ENCODE data around the gene ART5. TPM values are rescaled to one million over a fixed set of nuclear protein-coding genes. Genes with fewer than 3 reads are reported as not detected.

Gene ART5
- total RNA-seq, 1 experiment from 2014 or later: 7.9 TPM

- Mint-ChIP-seq H3K36me3 (ENCODE audit: insufficient read depth in 1 of 3, low read depth in 3 of 3) (peaks cover 48 to 89% (median 82%) of the 10 kb centered on the region in 3 experiments), H3K27me3 (ENCODE audit: low read depth) (no peaks in the 10 kb centered on the region), H3K27ac (0 out of 7 replicates have a peak overlapping the region, but pooled peaks of 1 of the 3 experiments have one; percentile 41), H3K4me3 (no peak overlapping the region), H3K9me3 (no peaks in the 10 kb centered on the region), H3K4me1 (no peaks in the 10 kb centered on the region)
- Histone ChIP-seq H3K4ac (ENCODE audit: low read depth, low read length) (no peak overlapping the region), H3K14ac (ENCODE audit: insufficient read depth, low read length) (no peak overlapping the region), H3K4me2 (ENCODE audit: insufficient read depth, insufficient read length, low read length) (no peak overlapping the region), H3K9ac (ENCODE audit: extremely low read depth, insufficient read length, low read length) (no peak overlapping the region), H3K79me1 (ENCODE audit: insufficient read depth, low read depth, low read length, poor library complexity, severe bottlenecking) (no peaks in the 10 kb centered on the region), H2AK5ac (ENCODE audit: insufficient read length, low read length) (no peak overlapping the region), H3K23me2 (ENCODE audit: insufficient read length, low read depth, low read length, poor library complexity, severe bottlenecking) (no peaks in the 10 kb centered on the region), H2BK15ac (ENCODE audit: low read depth, low read length) (no peak overlapping the region), H2BK12ac (ENCODE audit: insufficient read length, low read depth, low read length) (no peak overlapping the region), H3K18ac (ENCODE audit: insufficient read length, low read depth, low read length) (no peak overlapping the region), H2BK120ac (ENCODE audit: low read depth, low read length, poor library complexity, severe bottlenecking) (no peak overlapping the region), H2BK20ac (ENCODE audit: low read depth, low read length, poor library complexity, severe bottlenecking) (no peak overlapping the region), H3K27me3 (ENCODE audit: insufficient read depth, low read length) (no peaks in the 10 kb centered on the region), H3K27ac (ENCODE audit: insufficient read length, low read depth, low read length) (no peak overlapping the region), H4K8ac (replicated peaks; ENCODE audit: insufficient read length, low read depth, low read length) (no peak overlapping the region), H2AFZ (ENCODE audit: low read length) (no peak overlapping the region), H3T11ph (ENCODE audit: low read length) (no peak overlapping the region), H3K9me3 (ENCODE audit: control insufficient read depth, low read depth, low read length) (no peaks in the 10 kb centered on the region), H4K5ac (ENCODE audit: insufficient read length, low read depth, low read length) (no peak overlapping the region), H4K91ac (ENCODE audit: insufficient read length, low read depth, low read length) (no peak overlapping the region), H2BK5ac (ENCODE audit: insufficient read length, low read length) (no peak overlapping the region), H4K20me1 (ENCODE audit: control insufficient read depth, insufficient read depth, insufficient read length) (no peaks in the 10 kb centered on the region), H3K23ac (ENCODE audit: insufficient read length, low read depth, low read length) (no peak overlapping the region), H3K4me1 (ENCODE audit: insufficient read depth, low read length) (no peaks in the 10 kb centered on the region), H3K56ac (ENCODE audit: insufficient read length, low read depth, low read length) (no peak overlapping the region), H3K79me2 (ENCODE audit: insufficient read depth, low read length) (no peaks in the 10 kb centered on the region)
- DNase-seq: no peak
- no peak for TF ChIP-seq CTCF (conservative IDR thresholded peaks at IDR 0.05)
- WGBS (ENCODE audit: extremely low coverage, insufficient read length, low lambda C conversion rate): no CpG with 5 or more reads among the region's 12 CpGs
Observed at GRCh38 chr11:3684129-3684818, 42.5 kb upstream of the ART5 start.

Data from H9 (cell line).